A673 (cell line): ENCODE results near the gene TOGARAM1. TPM values are rescaled to one million over a fixed set of nuclear protein-coding genes. Genes with fewer than 3 reads are reported as not detected.

Experiments
- BruUV-seq: library from RNA; stranded (reverse); fragments of 400-500 nt; replicated peaks from 2 replicates; lab custom pipeline; 2021; lab: Mats Ljungman, UMichigan
- CTCF ChIA-PET: fragments of 300-600 bp; sonication (Branson Sonifier 250); formaldehyde crosslinking; loops from one replicate; lab custom pipeline; 2022; ENCODE audit warnings: antibody characterized with exemption; lab: Charles Lee
- POLR2A ChIA-PET: fragments of 300-600 bp; sonication (Branson Sonifier 250); formaldehyde crosslinking; loops from one replicate; lab custom pipeline; 2022; ENCODE audit warnings: antibody characterized with exemption; ENCODE audit not compliant: low non-redundant PET; lab: Charles Lee
- DNase-seq: peaks from one replicate; pipeline ENCODE4 v3.0.0-alpha.2; 2015; ENCODE audit warnings: low spot score
- H3K27ac ChIP-seq: fragments of 200-600 bp; sonication (generic); 2 replicates; pipeline ENCODE4 v1.5.1; 2016; ENCODE audit warnings: mixed run types, low read depth, mild to moderate bottlenecking, mixed read lengths, antibody characterized with exemption, low read length; ENCODE audit not compliant: poor library complexity, severe bottlenecking
- H3K27me3 ChIP-seq: fragments of 200-600 bp; sonication (generic); replicated peaks from 2 replicates; pipeline ENCODE4 v1.6.1; 2017; ENCODE audit warnings: mixed run types, low read depth, mild to moderate bottlenecking, mixed read lengths, antibody characterized with exemption, low read length; ENCODE audit not compliant: insufficient read depth, poor library complexity
- H3K36me3 ChIP-seq: fragments of 200-600 bp; sonication (generic); 2 replicates; pipeline ENCODE4 v1.6.1; 2016; ENCODE audit warnings: mixed run types, mild to moderate bottlenecking, mixed read lengths, antibody characterized with exemption, low read length; ENCODE audit not compliant: insufficient read depth, poor library complexity, severe bottlenecking
- H3K4me1 ChIP-seq: fragments of 200-600 bp; sonication (generic); 2 replicates; pipeline ENCODE4 v1.6.1; 2017; ENCODE audit warnings: mixed run types, mild to moderate bottlenecking, mixed read lengths, antibody characterized with exemption, low read length; ENCODE audit not compliant: insufficient read depth, poor library complexity, severe bottlenecking
- H3K4me3 ChIP-seq: fragments of 200-600 bp; sonication (generic); 2 replicates; pipeline ENCODE4 v1.5.1; 2016; ENCODE audit warnings: low read depth, mixed run types, mild to moderate bottlenecking, mixed read lengths, low read length; ENCODE audit not compliant: poor library complexity, severe bottlenecking
- H3K9me3 ChIP-seq: fragments of 200-600 bp; sonication (generic); 2 replicates; pipeline ENCODE4 v1.6.1; 2016; ENCODE audit warnings: mixed run types, low read depth, mild to moderate bottlenecking, mixed read lengths, antibody characterized with exemption, low read length; ENCODE audit not compliant: poor library complexity, severe bottlenecking
- CTCF ChIP-seq: fragments of 300-800, 200-600 bp; sonication (generic); conservative IDR thresholded peaks from 2 replicates; pipeline ENCODE4 v1.5.1; 2017; ENCODE audit warnings: low read depth, mild to moderate bottlenecking, antibody characterized with exemption, low read length, moderate library complexity, mixed read lengths
- EZH2 ChIP-seq: fragments of 200-600 bp; sonication (generic); IDR thresholded peaks from 2 replicates; pipeline ENCODE4 v1.6.1; 2017; ENCODE audit warnings: borderline replicate concordance, low read depth, mild to moderate bottlenecking, mixed read lengths, antibody characterized with exemption, low read length; ENCODE audit not compliant: poor library complexity, severe bottlenecking
- intact Hi-C: fragments of 100-400 bp; cut with micrococcal nuclease; formaldehyde crosslinking; loops from one replicate; pipeline ENCODE4 v1.10.0; 2022; ENCODE audit not compliant: unreplicated experiment
- total RNA-seq: library from RNA; stranded (reverse); gene quantifications from 2 replicates; pipeline ENCODE4 v1.2.3, GENCODE V29; 2021

TOGARAM1 gene
- total RNA-seq, 1 experiment from 2014 or later, result 18.5 TPM

- no peaks in the 10 kb centered on the region for H3K9me3 ChIP-seq
- no peaks in the 10 kb centered on the region for H3K27me3 ChIP-seq
- no peak for TF ChIP-seq CTCF
- no peak for TF ChIP-seq EZH2
- POLR2A ChIA-PET, result no interaction called here
- BruUV-seq, result no TSS peak
- no peak overlapping the region for H3K27ac ChIP-seq
- intact Hi-C loops, result no loop called here
- CTCF ChIA-PET, result no interaction called here
- no peak overlapping the region for H3K4me3 ChIP-seq
- H3K36me3 ChIP-seq, result peaks cover 18% of the 10 kb centered on the region
- no peak for DNase-seq
- H3K4me1 ChIP-seq, result no peaks in the 10 kb centered on the region
Observed at GRCh38 chr14:44945264-44945663, 16.7 kb upstream of the TOGARAM1 start.

- POLR2A ChIA-PET, result no interaction called here
Observed at GRCh38 chr14:44951051-44951450, 10.9 kb upstream of the TOGARAM1 start.

GRCh38 chr14:44952391-44953110, 9.4 kb upstream of the TOGARAM1 start:
- Histone ChIP-seq H3K9me3 (no peaks in the 10 kb centered on the region), H3K27me3 (no peaks in the 10 kb centered on the region), H3K4me3 (no peak overlapping the region), H3K27ac (no peak overlapping the region), H3K4me1 (no peaks in the 10 kb centered on the region), H3K36me3 (peaks cover 2% of the 10 kb centered on the region)
- intact Hi-C loops, result no loop called here
- TF ChIP-seq CTCF, result no peak
- TF ChIP-seq EZH2, result no peak
- ChIA-PET CTCF (interaction anchor here (1.1 kb wide), 1 partner anchor 9 kb away, joined by 3 read pairs; the partner anchor contains the start of genes KLHL28 and TOGARAM1), POLR2A (no interaction called here)
- no peak for DNase-seq
- BruUV-seq, result no TSS peak

More at GRCh38 chr14:44951051-44951450, 10.9 kb upstream of the TOGARAM1 start:
- no peak overlapping the region for H3K4me3 ChIP-seq
- H3K9me3 ChIP-seq, result no peaks in the 10 kb centered on the region
- H3K27ac ChIP-seq, result no peak overlapping the region
- no peaks in the 10 kb centered on the region for H3K4me1 ChIP-seq
- TF ChIP-seq CTCF (no peak), EZH2 (no peak)
- DNase-seq, result no peak
- BruUV-seq, result no TSS peak
- no peaks in the 10 kb centered on the region for H3K27me3 ChIP-seq
- CTCF ChIA-PET, result no interaction called here
- intact Hi-C loops, result no loop called here
- H3K36me3 ChIP-seq, result peaks cover 5% of the 10 kb centered on the region
